GM23338 (cell line): ENCODE measurements around the gene BBOF1. TPM values are rescaled to one million over a fixed set of nuclear protein-coding genes. Genes with fewer than 3 reads are reported as not detected.

Experiments
- ATAC-seq: fragments of 200-7000 bp; cut with Tn5 transposase; 3 replicates; pipeline ENCODE4 v1.9.1; 2020
- DNase-seq: peaks from one replicate; pipeline ENCODE4 v3.0.0-alpha.2; 2015; ENCODE audit warnings: low spot score
- H2AFZ ChIP-seq: fragments of 200-600 bp; sonication (generic); 2 replicates; pipeline ENCODE4 v1.8.0; 2016; ENCODE audit warnings: antibody characterized with exemption, mild to moderate bottlenecking, moderate library complexity
- H3F3A ChIP-seq: fragments of 200-600 bp; sonication (generic); replicated peaks from 2 replicates; pipeline ENCODE4 v1.8.0; 2017; ENCODE audit warnings: antibody characterized with exemption, mixed run types, low read depth
- H3K27ac ChIP-seq: fragments of 200-600 bp; sonication (generic); 2 replicates; pipeline ENCODE4 v1.6.1; 2016; ENCODE audit warnings: low read depth
- H3K27me3 ChIP-seq: fragments of 200-600 bp; sonication (generic); 2 replicates; pipeline ENCODE4 v1.8.0; 2016; ENCODE audit warnings: mild to moderate bottlenecking, mixed run types, moderate library complexity; ENCODE audit not compliant: insufficient read depth
- H3K36me3 ChIP-seq: fragments of 200-600 bp; sonication (generic); 2 replicates; pipeline ENCODE4 v1.8.0; 2016; ENCODE audit warnings: mild to moderate bottlenecking; ENCODE audit not compliant: insufficient read depth
- H3K4me1 ChIP-seq: fragments of 200-600 bp; sonication (generic); 2 replicates; pipeline ENCODE4 v1.8.0; 2016; ENCODE audit warnings: mild to moderate bottlenecking, moderate library complexity; ENCODE audit not compliant: insufficient read depth
- H3K4me2 ChIP-seq: fragments of 200-600 bp; sonication (generic); 2 replicates; pipeline ENCODE4 v1.7.1; 2017; ENCODE audit warnings: mixed run types
- H3K4me3 ChIP-seq: fragments of 200-600 bp; sonication (generic); 2 replicates; pipeline ENCODE4 v1.6.1; 2016; ENCODE audit warnings: mixed run types
- H3K79me2 ChIP-seq: fragments of 200-600 bp; sonication (generic); replicated peaks from 2 replicates; pipeline ENCODE4 v1.8.0; 2017; ENCODE audit warnings: mild to moderate bottlenecking; ENCODE audit not compliant: insufficient read depth
- H3K9me2 ChIP-seq: fragments of 200-600 bp; sonication (generic); 2 replicates; pipeline ENCODE4 v1.8.0; 2017; ENCODE audit not compliant: insufficient read depth
- H4K20me1 ChIP-seq: fragments of 200-600 bp; sonication (generic); replicated peaks from 2 replicates; pipeline ENCODE4 v1.8.0; 2017; ENCODE audit warnings: mild to moderate bottlenecking; ENCODE audit not compliant: insufficient read depth
- H3K27ac Mint-ChIP-seq: 2 replicates; pipeline ENCODE4 v1.8.0; 2020; ENCODE audit warnings: inconsistent platforms, mild to moderate bottlenecking, moderate library complexity, mixed read lengths
- H3K27me3 Mint-ChIP-seq: 3 replicates; pipeline ENCODE4 v1.8.0; 2022; ENCODE audit warnings: low read depth, mild to moderate bottlenecking, moderate library complexity, mixed read lengths, inconsistent platforms; ENCODE audit not compliant: insufficient read depth, poor library complexity
- H3K36me3 Mint-ChIP-seq: 3 replicates; pipeline ENCODE4 v1.8.0; 2021; ENCODE audit warnings: low read depth, mild to moderate bottlenecking, inconsistent platforms, moderate library complexity, mixed read lengths
- H3K4me1 Mint-ChIP-seq: 3 replicates; pipeline ENCODE4 v1.8.0; 2020; ENCODE audit warnings: mild to moderate bottlenecking, inconsistent platforms, mixed read lengths
- H3K4me3 Mint-ChIP-seq: 3 replicates; pipeline ENCODE4 v1.8.0; 2021; ENCODE audit warnings: moderate library complexity, mild to moderate bottlenecking, inconsistent platforms, mixed read lengths
- H3K9me3 Mint-ChIP-seq: 3 replicates; pipeline ENCODE4 v1.8.0; 2020; ENCODE audit warnings: moderate library complexity, mild to moderate bottlenecking, inconsistent platforms, mixed read lengths
- CREB1 ChIP-seq: fragments of 250-450 bp; sonication (Bioruptor Pico); IDR thresholded peaks from 2 replicates; pipeline ENCODE4 v1.5.0; 2020; ENCODE audit warnings: low read depth, mild to moderate bottlenecking, moderate library complexity
- CTCF ChIP-seq, 2 experiments: fragments of 200-600 bp in 1 of 2; sonication (generic) in 1 of 2; conservative IDR thresholded peaks; 2 replicates each; pipeline versions ENCODE4 v1.5.1 to v1.6.1; 2016 to 2017; ENCODE audit warnings: antibody characterized with exemption in 2 of 2, low read depth in 2 of 2, mild to moderate bottlenecking in 2 of 2, moderate library complexity in 1 of 2
- ETS1 ChIP-seq: IDR thresholded peaks from 2 replicates; pipeline ENCODE4 v1.6.1; 2016; ENCODE audit warnings: antibody characterized with exemption
- EZH2 ChIP-seq: fragments of 200-600 bp; sonication (generic); IDR thresholded peaks from one replicate; pipeline ENCODE4 v1.8.0; 2017; ENCODE audit warnings: antibody characterized with exemption, mild to moderate bottlenecking, low read depth; ENCODE audit not compliant: unreplicated experiment
- EZH2phosphoT487 ChIP-seq: fragments of 200-600 bp; sonication (generic); IDR thresholded peaks from one replicate; pipeline ENCODE4 v1.8.1; 2018; ENCODE audit warnings: antibody characterized with exemption; ENCODE audit not compliant: unreplicated experiment
- JUNB ChIP-seq: IDR thresholded peaks from one replicate; pipeline ENCODE4 v1.6.1; 2016; ENCODE audit warnings: antibody characterized with exemption; ENCODE audit not compliant: unreplicated experiment
- NANOG ChIP-seq: IDR thresholded peaks from 2 replicates; pipeline ENCODE4 v1.6.1; 2016; ENCODE audit warnings: antibody characterized with exemption, borderline replicate concordance
- POLR2AphosphoS5 ChIP-seq: IDR thresholded peaks from 2 replicates; pipeline ENCODE4 v1.6.1; 2016; ENCODE audit warnings: antibody characterized with exemption, low read depth
- REST ChIP-seq: IDR thresholded peaks from one replicate; pipeline ENCODE4 v1.6.1; 2018; ENCODE audit warnings: antibody characterized with exemption; ENCODE audit not compliant: unreplicated experiment
- STAT1 ChIP-seq: IDR thresholded peaks from one replicate; pipeline ENCODE4 v1.6.1; 2016; ENCODE audit warnings: antibody characterized with exemption; ENCODE audit not compliant: unreplicated experiment
- ZNF114 ChIP-seq: fragments of 250-450 bp; sonication (Bioruptor Pico); IDR thresholded peaks from 2 replicates; pipeline ENCODE4 v1.5.0; 2020; ENCODE audit warnings: mild to moderate bottlenecking, moderate library complexity
- ZNF331 ChIP-seq: fragments of 250-450 bp; sonication (Bioruptor Pico); IDR thresholded peaks from 2 replicates; pipeline ENCODE4 v1.5.0; 2020; ENCODE audit warnings: low read depth, mild to moderate bottlenecking, moderate library complexity
- ZNF462 ChIP-seq: fragments of 250-450 bp; sonication (Bioruptor Pico); IDR thresholded peaks from 2 replicates; pipeline ENCODE4 v1.5.0; 2020; ENCODE audit warnings: mild to moderate bottlenecking, moderate library complexity
- polyA plus RNA-seq: library from polyadenylated mRNA; unstranded; fragments of >200 nt; fragmentation: Nextera tagmentation; extraction: Ambion mirVana; gene quantifications from 2 replicates; pipeline ENCODE4 v1.2.1, GENCODE V29; 2016
- total RNA-seq: library from RNA; depleted of rRNA; stranded (reverse); fragments of >200 nt; shearing (Covaris generic); gene quantifications from 2 replicates; pipeline ENCODE4 v1.2.3, GENCODE V29; 2014

BBOF1 gene
- total and polyA plus RNA-seq, 2 experiments from 2014 or later: 0.24 to 0.53 TPM

GRCh38 chr14:73976125-73976524 lies 43.0 kb upstream of the BBOF1 start:
- no peaks in the 10 kb centered on the region for H3K9me2 ChIP-seq
- H3K27ac Mint-ChIP-seq: no peak overlapping the region
- no peaks in the 10 kb centered on the region for H3K79me2 ChIP-seq
- no peaks in the 10 kb centered on the region for H3K27me3 ChIP-seq
- DNase-seq (no peak), ATAC-seq (no peak)
- H3K4me3 Mint-ChIP-seq: no peak overlapping the region
- H3K36me3 Mint-ChIP-seq: no peaks in the 10 kb centered on the region
- H2AFZ ChIP-seq: no peak overlapping the region
- no peak overlapping the region for H3K4me3 ChIP-seq
- H3K4me2 ChIP-seq: no peak overlapping the region
- H3F3A ChIP-seq: no peaks in the 10 kb centered on the region
- peaks cover 5% of the 10 kb centered on the region; the same call in 1 of the 3 replicates for H3K4me1 Mint-ChIP-seq
- H3K27me3 Mint-ChIP-seq: peaks cover 1% of the 10 kb centered on the region
- no peak overlapping the region for H3K27ac ChIP-seq
- no peaks in the 10 kb centered on the region; the same call in 1 of the 2 replicates for H4K20me1 ChIP-seq
- H3K9me3 Mint-ChIP-seq: no peaks in the 10 kb centered on the region
- TF ChIP-seq ETS1 (no peak), CTCF (conservative IDR thresholded peaks at IDR 0.05; ENCODE audit: low read depth in 2 of 2) (no peak), ZNF462 (CRISPR knock-in tag) (no peak), CREB1 (CRISPR knock-in tag) (no peak), REST (no peak), EZH2 (no peak), NANOG (no peak), ZNF331 (CRISPR knock-in tag) (no peak), STAT1 (no peak), JUNB (no peak), ZNF114 (CRISPR knock-in tag) (no peak), POLR2AphosphoS5 (no peak), EZH2phosphoT487 (no peak)
- no peaks in the 10 kb centered on the region for H3K36me3 ChIP-seq
- H3K4me1 ChIP-seq: no peaks in the 10 kb centered on the region
